GM12873 (cell line): Measurements from ENCODE around the gene MYO1B.

Source experiments
- CTCF ChIP-seq: IDR thresholded peaks from 2 replicates; pipeline ENCODE4 v1.5.1; 2012; ENCODE audit warnings: low read depth, mild to moderate bottlenecking, moderate library complexity, low read length, control low read depth; ENCODE audit not compliant: insufficient read depth; ENCODE audit errors: missing control alignments

The MYO1B gene

GRCh38 chr2:191321861-191322662 is 76.9 kb downstream of the MYO1B start:
- TF ChIP-seq CTCF: no peak

GRCh38 chr2:191322828-191323506 is 77.8 kb downstream of the MYO1B start:
- TF ChIP-seq CTCF: no peak

GRCh38 chr2:191325651-191326365 is 80.6 kb downstream of the MYO1B start:
- no peak for TF ChIP-seq CTCF

- no peak for TF ChIP-seq CTCF
Measured at GRCh38 chr2:191327484-191327883, 82.3 kb downstream of the MYO1B start.

- TF ChIP-seq CTCF: no peak
Measured at GRCh38 chr2:191328150-191328809, 83.1 kb downstream of the MYO1B start.

- no peak for TF ChIP-seq CTCF
Measured at GRCh38 chr2:191329841-191330240, 84.6 kb downstream of the MYO1B start.
